HL-60/S4 (cell line): ENCODE data around the gene ODF2L.

Experiments used
- in situ Hi-C: fragments of 300-500 bp; cut with MboI; formaldehyde crosslinking; loops from 2 replicates; pipeline ENCODE4 v1.14.3; 2022; ENCODE audit warnings: low sequenced_read_pairs

ODF2L gene

GRCh38 chr1:86318436-86318835 is 77.7 kb downstream of the ODF2L start:
- in situ Hi-C loops = no loop called here

DNA sequence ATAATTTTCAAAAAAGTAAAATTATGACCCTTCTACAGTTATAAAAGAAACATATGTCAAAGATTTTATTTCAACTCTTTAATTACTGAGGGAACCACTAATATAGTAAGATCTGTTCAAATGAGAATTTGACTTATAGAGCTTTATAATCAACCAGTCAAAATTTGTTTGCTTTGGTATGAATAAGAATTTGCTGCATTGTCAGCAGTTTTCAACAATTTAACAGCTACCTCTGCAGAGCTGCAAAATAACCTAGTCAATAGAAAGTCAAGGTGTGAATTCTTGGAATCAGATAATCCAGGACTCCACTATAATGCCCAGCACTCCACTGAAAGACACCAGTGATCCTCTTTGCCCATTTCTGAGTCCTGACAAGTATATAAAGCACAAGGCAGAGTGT is 78.2 kb downstream of the ODF2L start:
- in situ Hi-C loops = no loop called here

- in situ Hi-C loops = no loop called here
Observed at GRCh38 chr1:86305731-86306130, 90.4 kb downstream of the ODF2L start.

DNA sequence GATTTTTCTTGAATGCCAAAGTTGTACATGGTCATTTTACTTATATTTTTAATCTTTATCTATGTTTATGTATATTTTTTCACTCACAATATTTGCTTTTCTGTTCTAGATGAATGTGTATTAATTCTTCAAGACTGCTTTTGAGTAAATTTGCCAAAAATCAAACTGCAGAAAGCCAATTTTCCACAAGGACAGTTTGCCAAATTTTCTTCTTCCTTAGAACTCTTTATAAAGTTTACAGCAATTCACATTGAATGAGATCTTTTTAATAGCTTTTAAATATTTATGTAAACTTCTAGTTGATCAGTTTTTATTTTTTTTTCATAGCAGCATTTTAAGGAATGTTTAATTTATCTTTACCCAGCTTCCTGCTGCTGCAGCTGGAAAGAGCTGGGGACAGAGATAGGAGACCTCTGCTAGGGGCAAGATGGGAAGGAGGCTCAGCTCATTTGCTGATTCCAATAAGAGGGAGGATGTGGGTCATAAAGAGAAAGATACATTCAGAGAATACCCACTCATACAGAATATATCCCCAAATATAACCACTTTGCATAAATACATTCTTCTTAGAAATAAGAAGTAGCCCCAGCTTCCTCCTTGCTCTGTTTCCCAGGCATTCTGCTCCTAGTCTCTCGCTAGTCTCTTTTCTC is 93.0 kb downstream of the ODF2L start:
- in situ Hi-C loops = no loop called here
